NT2/D1 (cell line): ENCODE results near the gene GHRH.

Experiments
- SUZ12 ChIP-seq: IDR thresholded peaks from 2 replicates; pipeline ENCODE4 v1.6.1; 2011; ENCODE audit not compliant: insufficient read length, insufficient read depth; ENCODE audit errors: extremely low read depth
- YY1 ChIP-seq: IDR thresholded peaks from 2 replicates; pipeline ENCODE4 v1.6.1; 2011; ENCODE audit not compliant: insufficient read length, insufficient read depth
- ZNF274 ChIP-seq: IDR thresholded peaks from 2 replicates; pipeline ENCODE4 v1.6.1; 2011; ENCODE audit warnings: mild to moderate bottlenecking, low read depth, low read length

DNA sequence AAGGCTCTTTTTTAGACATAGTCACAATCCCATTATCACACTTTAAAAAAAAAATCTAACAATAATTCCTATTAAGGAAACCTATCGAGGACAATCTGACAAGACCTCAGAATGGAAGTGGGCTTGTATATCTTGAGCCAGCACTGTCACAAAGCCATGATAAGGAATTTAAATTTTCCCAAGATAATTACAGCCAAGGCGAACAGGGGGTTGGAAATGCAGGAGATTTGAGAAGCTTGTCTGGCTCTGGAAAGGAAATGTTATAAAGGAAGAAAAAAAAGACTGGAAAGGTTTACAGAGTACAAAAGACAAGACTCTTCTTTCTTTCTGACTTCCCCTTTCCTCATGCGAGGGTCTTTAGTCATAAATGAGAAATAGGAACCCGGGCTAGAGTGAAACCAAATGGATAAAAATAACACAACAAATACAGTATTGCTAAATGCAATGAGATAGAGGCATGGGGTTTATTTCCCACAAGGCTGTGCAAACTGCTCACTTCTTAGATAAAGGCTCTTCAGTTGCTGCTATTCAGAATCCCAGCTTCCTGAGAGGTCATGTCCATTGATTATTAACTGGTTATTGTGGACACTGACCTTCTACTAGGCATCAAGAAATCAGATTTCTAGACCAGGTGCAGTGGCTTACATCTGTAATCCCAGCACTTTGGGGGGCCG lies 13.4 kb upstream of the GHRH start:
- TF ChIP-seq YY1 (no peak), ZNF274 (no peak), SUZ12 (no peak)
